ENCODE measurements around the gene TKTL1.

DNA sequence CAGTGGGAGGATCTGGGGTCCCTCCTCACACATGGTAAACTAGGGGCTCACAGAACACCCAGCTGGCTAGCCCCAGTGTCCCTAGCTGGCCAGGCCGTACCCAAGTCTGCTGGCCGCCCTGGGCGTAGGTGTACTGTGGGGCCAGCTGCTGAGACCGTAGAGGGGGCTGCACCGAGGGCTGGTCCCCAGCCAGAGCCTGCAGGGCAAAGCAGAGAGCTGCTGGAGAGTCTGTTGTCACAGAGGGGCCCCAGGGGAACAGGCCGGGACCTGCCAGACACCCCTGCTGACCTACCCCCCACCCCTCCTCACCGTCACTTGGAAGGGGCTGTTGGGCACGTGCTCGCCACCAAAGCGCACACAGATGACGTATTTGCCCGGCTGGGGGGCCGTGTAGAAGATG lies 58.9 kb downstream of the TKTL1 start:
- TF ChIP-seq, protein P1, sequence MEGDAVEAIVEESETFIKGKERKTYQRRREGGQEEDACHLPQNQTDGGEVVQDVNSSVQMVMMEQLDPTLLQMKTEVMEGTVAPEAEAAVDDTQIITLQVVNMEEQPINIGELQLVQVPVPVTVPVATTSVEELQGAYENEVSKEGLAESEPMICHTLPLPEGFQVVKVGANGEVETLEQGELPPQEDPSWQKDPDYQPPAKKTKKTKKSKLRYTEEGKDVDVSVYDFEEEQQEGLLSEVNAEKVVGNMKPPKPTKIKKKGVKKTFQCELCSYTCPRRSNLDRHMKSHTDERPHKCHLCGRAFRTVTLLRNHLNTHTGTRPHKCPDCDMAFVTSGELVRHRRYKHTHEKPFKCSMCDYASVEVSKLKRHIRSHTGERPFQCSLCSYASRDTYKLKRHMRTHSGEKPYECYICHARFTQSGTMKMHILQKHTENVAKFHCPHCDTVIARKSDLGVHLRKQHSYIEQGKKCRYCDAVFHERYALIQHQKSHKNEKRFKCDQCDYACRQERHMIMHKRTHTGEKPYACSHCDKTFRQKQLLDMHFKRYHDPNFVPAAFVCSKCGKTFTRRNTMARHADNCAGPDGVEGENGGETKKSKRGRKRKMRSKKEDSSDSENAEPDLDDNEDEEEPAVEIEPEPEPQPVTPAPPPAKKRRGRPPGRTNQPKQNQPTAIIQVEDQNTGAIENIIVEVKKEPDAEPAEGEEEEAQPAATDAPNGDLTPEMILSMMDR (IDR thresholded peaks at IDR 0.05; ENCODE audit: low read depth, low read length), result no peak
- TF ChIP-seq EZH2phosphoT487 (IDR thresholded peaks at IDR 0.05; ENCODE audit: low read depth), result no peak

Data from OCI-LY3 (cell line).